ENCODE measurements around the gene UBE3B.

DNA sequence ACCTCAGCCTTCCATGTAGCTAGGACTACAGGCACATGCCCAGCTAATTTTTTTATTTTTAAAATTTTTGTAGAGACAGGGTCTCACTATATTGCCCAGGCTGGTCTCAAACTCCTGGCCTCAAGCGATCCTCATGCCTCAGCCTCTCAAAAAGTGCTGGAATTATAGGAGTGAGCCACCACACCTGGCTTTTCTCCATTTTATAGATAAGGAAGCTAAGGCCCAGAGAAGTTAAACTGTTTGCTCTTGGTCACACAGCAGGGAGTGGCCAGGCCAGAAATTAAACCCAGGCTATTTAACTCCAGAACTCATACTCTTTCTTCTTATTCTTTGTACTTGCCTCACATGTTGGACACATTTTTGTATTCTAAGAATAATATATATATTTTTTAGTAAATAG lies 16.5 kb downstream of the UBE3B start:
- TF ChIP-seq EZH2 (IDR thresholded peaks at IDR 0.05; ENCODE audit: insufficient read depth, low read length) = no peak
- TF ChIP-seq, protein P1, sequence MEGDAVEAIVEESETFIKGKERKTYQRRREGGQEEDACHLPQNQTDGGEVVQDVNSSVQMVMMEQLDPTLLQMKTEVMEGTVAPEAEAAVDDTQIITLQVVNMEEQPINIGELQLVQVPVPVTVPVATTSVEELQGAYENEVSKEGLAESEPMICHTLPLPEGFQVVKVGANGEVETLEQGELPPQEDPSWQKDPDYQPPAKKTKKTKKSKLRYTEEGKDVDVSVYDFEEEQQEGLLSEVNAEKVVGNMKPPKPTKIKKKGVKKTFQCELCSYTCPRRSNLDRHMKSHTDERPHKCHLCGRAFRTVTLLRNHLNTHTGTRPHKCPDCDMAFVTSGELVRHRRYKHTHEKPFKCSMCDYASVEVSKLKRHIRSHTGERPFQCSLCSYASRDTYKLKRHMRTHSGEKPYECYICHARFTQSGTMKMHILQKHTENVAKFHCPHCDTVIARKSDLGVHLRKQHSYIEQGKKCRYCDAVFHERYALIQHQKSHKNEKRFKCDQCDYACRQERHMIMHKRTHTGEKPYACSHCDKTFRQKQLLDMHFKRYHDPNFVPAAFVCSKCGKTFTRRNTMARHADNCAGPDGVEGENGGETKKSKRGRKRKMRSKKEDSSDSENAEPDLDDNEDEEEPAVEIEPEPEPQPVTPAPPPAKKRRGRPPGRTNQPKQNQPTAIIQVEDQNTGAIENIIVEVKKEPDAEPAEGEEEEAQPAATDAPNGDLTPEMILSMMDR (IDR thresholded peaks at IDR 0.05; ENCODE audit: insufficient read depth, low read depth, low read length) = no peak
